Measurements from ENCODE around the gene RNF41.

RNF41 gene

GRCh38 chr12:56164345-56164729, 57.4 kb downstream of the RNF41 start:
- DNase-seq, result no peak
- Histone ChIP-seq H3K4me3 (ENCODE audit: low read length) (no peak overlapping the region), H3K27me3 (replicated peaks; ENCODE audit: insufficient read depth, low read length) (no peaks in the 10 kb centered on the region), H3F3A (ENCODE audit: insufficient read depth, low read length) (peaks cover 35% of the 10 kb centered on the region), H4K20me1 (ENCODE audit: insufficient read depth, low read length) (peaks cover 3% of the 10 kb centered on the region; the same call in 1 of the 2 replicates), H3K9me3 (replicated peaks; ENCODE audit: insufficient read depth, low read length) (no peaks in the 10 kb centered on the region), H3K4me2 (ENCODE audit: low read depth, low read length) (no peak overlapping the region), H3K4me1 (ENCODE audit: low read length) (peaks cover 15% of the 10 kb centered on the region), H3K36me3 (replicated peaks; ENCODE audit: insufficient read depth, low read length) (peaks cover 9% of the 10 kb centered on the region; the same call in 1 of the 2 replicates), H3K9ac (ENCODE audit: low read length) (no peak overlapping the region), H3K9me2 (replicated peaks; ENCODE audit: insufficient read depth, low read length) (no peaks in the 10 kb centered on the region), H3K27ac (ENCODE audit: low read length) (no peak overlapping the region), H2AFZ (ENCODE audit: low read length) (no peak overlapping the region), H3K79me2 (ENCODE audit: low read length) (peaks cover 34% of the 10 kb centered on the region)
- TF ChIP-seq CTCF (IDR thresholded peaks at IDR 0.05; ENCODE audit: low read length), result no peak
- TF ChIP-seq EZH2phosphoT487 (IDR thresholded peaks at IDR 0.05; ENCODE audit: low read length), result no peak
- TF ChIP-seq EZH2 (optimal IDR thresholded peaks at IDR 0.05; ENCODE audit: low read depth, low read length), result no peak

- peaks cover 3% of the 10 kb centered on the region; the same call in 1 of the 2 replicates for H4K20me1 ChIP-seq (ENCODE audit: insufficient read depth, low read length)
- H3K27ac ChIP-seq (ENCODE audit: low read length), result no peak overlapping the region
- TF ChIP-seq CTCF (IDR thresholded peaks at IDR 0.05; ENCODE audit: low read length), result no peak
- TF ChIP-seq EZH2phosphoT487 (IDR thresholded peaks at IDR 0.05; ENCODE audit: low read length), result no peak
- no peak for TF ChIP-seq EZH2 (optimal IDR thresholded peaks at IDR 0.05; ENCODE audit: low read depth, low read length)
- no peaks in the 10 kb centered on the region for H3K27me3 ChIP-seq (replicated peaks; ENCODE audit: insufficient read depth, low read length)
- no peak overlapping the region for H3K4me2 ChIP-seq (ENCODE audit: low read depth, low read length)
- peaks cover 34% of the 10 kb centered on the region for H3F3A ChIP-seq (ENCODE audit: insufficient read depth, low read length)
- peaks cover 15% of the 10 kb centered on the region for H3K4me1 ChIP-seq (ENCODE audit: low read length)
- no peak overlapping the region for H2AFZ ChIP-seq (ENCODE audit: low read length)
- H3K9ac ChIP-seq (ENCODE audit: low read length), result no peak overlapping the region
- H3K9me2 ChIP-seq (replicated peaks; ENCODE audit: insufficient read depth, low read length), result no peaks in the 10 kb centered on the region
- H3K79me2 ChIP-seq (ENCODE audit: low read length), result peaks cover 40% of the 10 kb centered on the region
- no peak for DNase-seq
- no peaks in the 10 kb centered on the region for H3K9me3 ChIP-seq (replicated peaks; ENCODE audit: insufficient read depth, low read length)
- peaks cover 9% of the 10 kb centered on the region; the same call in 1 of the 2 replicates for H3K36me3 ChIP-seq (replicated peaks; ENCODE audit: insufficient read depth, low read length)
- H3K4me3 ChIP-seq (ENCODE audit: low read length), result no peak overlapping the region
These were observed 58.0 kb downstream of the RNF41 start for GRCh38 chr12:56163533-56164344.

GRCh38 chr12:56162468-56163290, 59.0 kb downstream of the RNF41 start:
- H3K4me3 ChIP-seq (ENCODE audit: low read length), result no peak overlapping the region
- H3F3A ChIP-seq (ENCODE audit: insufficient read depth, low read length), result peaks cover 41% of the 10 kb centered on the region
- peaks cover 46% of the 10 kb centered on the region for H3K79me2 ChIP-seq (ENCODE audit: low read length)
- H3K27ac ChIP-seq (ENCODE audit: low read length), result no peak overlapping the region
- TF ChIP-seq EZH2phosphoT487 (IDR thresholded peaks at IDR 0.05; ENCODE audit: low read length), result no peak
- TF ChIP-seq EZH2 (optimal IDR thresholded peaks at IDR 0.05; ENCODE audit: low read depth, low read length), result no peak
- TF ChIP-seq CTCF (IDR thresholded peaks at IDR 0.05; ENCODE audit: low read length), result no peak
- no peaks in the 10 kb centered on the region for H3K9me3 ChIP-seq (replicated peaks; ENCODE audit: insufficient read depth, low read length)
- DNase-seq, result no peak
- H2AFZ ChIP-seq (ENCODE audit: low read length), result no peak overlapping the region
- H3K9me2 ChIP-seq (replicated peaks; ENCODE audit: insufficient read depth, low read length), result no peaks in the 10 kb centered on the region
- no peak overlapping the region for H3K4me2 ChIP-seq (ENCODE audit: low read depth, low read length)
- H3K9ac ChIP-seq (ENCODE audit: low read length), result no peak overlapping the region
- H3K27me3 ChIP-seq (replicated peaks; ENCODE audit: insufficient read depth, low read length), result no peaks in the 10 kb centered on the region
- H3K36me3 ChIP-seq (replicated peaks; ENCODE audit: insufficient read depth, low read length), result peaks cover 9% of the 10 kb centered on the region; the same call in 1 of the 2 replicates
- peaks cover 3% of the 10 kb centered on the region; the same call in 1 of the 2 replicates for H4K20me1 ChIP-seq (ENCODE audit: insufficient read depth, low read length)
- H3K4me1 ChIP-seq (ENCODE audit: low read length), result peaks cover 15% of the 10 kb centered on the region
